ENCODE results near the gene DNAH8.

DNAH8 gene

DNA sequence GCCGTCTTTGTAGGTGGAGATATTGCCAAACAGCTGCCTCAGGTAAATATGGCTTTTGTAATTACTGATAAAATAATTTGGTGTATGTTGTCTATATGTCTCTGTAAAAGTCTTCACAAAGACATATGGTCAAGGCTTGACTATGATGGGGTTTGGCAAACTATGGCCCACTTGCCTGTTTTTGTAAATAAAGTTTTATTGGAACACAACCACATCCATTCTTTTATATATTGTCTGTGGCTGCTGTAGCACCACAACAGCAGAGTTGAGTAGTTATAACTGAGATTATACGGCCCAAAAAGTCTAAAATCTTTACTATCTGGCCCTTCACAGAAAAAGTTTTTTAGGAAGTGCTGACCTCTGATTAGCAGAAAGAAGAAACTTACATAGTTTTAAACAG, 133.6 kb downstream of the DNAH8 start:
- H3K27me3 ChIP-seq: no peaks in the 10 kb centered on the region
- no peak overlapping the region for H3K4me3 ChIP-seq
- H3K27ac ChIP-seq: no peak overlapping the region
- no peaks in the 10 kb centered on the region for H3K9me3 ChIP-seq
- no peak for TF ChIP-seq Cebpa-rat (IDR thresholded peaks at IDR 0.05)
- no peak overlapping the region for H3K4me2 ChIP-seq
- no peaks in the 10 kb centered on the region for H3K4me1 ChIP-seq
- H3K9ac ChIP-seq: no peak overlapping the region
- H4K20me1 ChIP-seq: no peaks in the 10 kb centered on the region
- H3K36me3 ChIP-seq: no peaks in the 10 kb centered on the region

DNA sequence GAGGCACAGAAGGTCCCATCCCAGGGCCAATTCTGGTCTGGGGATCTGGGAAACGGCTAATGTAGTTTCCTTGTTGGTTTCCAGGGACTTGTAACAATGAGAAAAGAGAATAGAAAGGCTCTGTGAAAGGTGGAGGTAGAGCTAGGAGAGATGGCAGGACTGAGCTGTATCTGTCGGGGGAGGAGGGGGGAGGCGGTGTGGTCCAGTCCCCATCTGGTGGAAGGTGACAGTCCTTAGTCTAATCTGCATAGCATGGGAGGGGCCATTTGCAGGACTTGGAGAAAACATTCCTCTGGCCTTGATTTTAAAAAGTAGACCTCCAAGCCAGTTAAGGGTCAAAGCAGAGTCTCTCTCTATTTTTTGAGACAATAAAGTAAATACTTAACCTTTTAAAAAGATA, 137.1 kb downstream of the DNAH8 start:
- no peaks in the 10 kb centered on the region for H3K27me3 ChIP-seq
- no peaks in the 10 kb centered on the region for H3K4me1 ChIP-seq
- H3K4me3 ChIP-seq: no peak overlapping the region
- H4K20me1 ChIP-seq: no peaks in the 10 kb centered on the region
- no peak for TF ChIP-seq Cebpa-rat (IDR thresholded peaks at IDR 0.05)
- no peak overlapping the region for H3K4me2 ChIP-seq
- no peak overlapping the region for H3K9ac ChIP-seq
- H3K27ac ChIP-seq: no peak overlapping the region
- H3K9me3 ChIP-seq: no peaks in the 10 kb centered on the region
- H3K36me3 ChIP-seq: no peaks in the 10 kb centered on the region

- no peak for TF ChIP-seq Cebpa-rat (IDR thresholded peaks at IDR 0.05)
- H3K27me3 ChIP-seq: no peaks in the 10 kb centered on the region
- H3K27ac ChIP-seq: no peak overlapping the region
- no peaks in the 10 kb centered on the region for H3K36me3 ChIP-seq
- H3K4me3 ChIP-seq: no peak overlapping the region
- H3K9ac ChIP-seq: no peak overlapping the region
- H3K9me3 ChIP-seq: no peaks in the 10 kb centered on the region
- H3K4me1 ChIP-seq: no peaks in the 10 kb centered on the region
- no peaks in the 10 kb centered on the region for H4K20me1 ChIP-seq
- no peak overlapping the region for H3K4me2 ChIP-seq
Measured at GRCh38 chr6:38853236-38853635, 138.1 kb downstream of the DNAH8 start.

DNA sequence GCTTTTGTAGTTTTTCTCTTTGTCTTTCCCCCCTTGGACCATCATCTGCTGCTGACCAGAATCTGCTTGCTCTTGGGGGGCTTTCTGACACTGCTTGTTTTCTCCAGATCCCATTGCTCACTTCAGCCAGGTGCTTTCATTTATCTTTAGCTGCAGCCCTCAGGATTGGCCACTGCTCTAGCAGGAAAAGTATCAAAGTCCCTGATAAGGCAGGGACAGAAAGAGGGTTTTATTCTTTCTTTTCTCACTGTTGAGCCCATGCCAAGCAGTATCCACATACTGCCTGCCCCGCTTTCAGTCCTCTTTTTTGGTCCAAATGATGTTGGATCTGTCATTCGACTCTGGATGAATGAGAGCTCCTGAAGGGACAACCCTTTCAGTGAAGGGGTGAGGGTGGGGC, 141.4 kb downstream of the DNAH8 start:
- H3K27me3 ChIP-seq: 0 out of 2 replicates have a peak, but pooled peaks cover 3% of the 10 kb centered on the region
- H3K9ac ChIP-seq: no peak overlapping the region
- H3K4me1 ChIP-seq: no peaks in the 10 kb centered on the region
- no peak overlapping the region for H3K4me2 ChIP-seq
- H3K9me3 ChIP-seq: no peaks in the 10 kb centered on the region
- H3K27ac ChIP-seq: no peak overlapping the region
- H3K36me3 ChIP-seq: no peaks in the 10 kb centered on the region
- no peak for TF ChIP-seq Cebpa-rat (IDR thresholded peaks at IDR 0.05)
- H3K4me3 ChIP-seq: no peak overlapping the region
- no peaks in the 10 kb centered on the region for H4K20me1 ChIP-seq

- Histone ChIP-seq H3K4me3 (no peak overlapping the region), H3K27me3 (0 out of 2 replicates have a peak, but pooled peaks cover 3% of the 10 kb centered on the region), H3K4me2 (no peak overlapping the region), H3K9me3 (no peaks in the 10 kb centered on the region), H4K20me1 (no peaks in the 10 kb centered on the region), H3K9ac (no peak overlapping the region), H3K36me3 (no peaks in the 10 kb centered on the region), H3K27ac (no peak overlapping the region), H3K4me1 (no peaks in the 10 kb centered on the region)
- TF ChIP-seq Cebpa-rat (IDR thresholded peaks at IDR 0.05): no peak
Measured at GRCh38 chr6:38857815-38858214, 142.7 kb downstream of the DNAH8 start.

DNA sequence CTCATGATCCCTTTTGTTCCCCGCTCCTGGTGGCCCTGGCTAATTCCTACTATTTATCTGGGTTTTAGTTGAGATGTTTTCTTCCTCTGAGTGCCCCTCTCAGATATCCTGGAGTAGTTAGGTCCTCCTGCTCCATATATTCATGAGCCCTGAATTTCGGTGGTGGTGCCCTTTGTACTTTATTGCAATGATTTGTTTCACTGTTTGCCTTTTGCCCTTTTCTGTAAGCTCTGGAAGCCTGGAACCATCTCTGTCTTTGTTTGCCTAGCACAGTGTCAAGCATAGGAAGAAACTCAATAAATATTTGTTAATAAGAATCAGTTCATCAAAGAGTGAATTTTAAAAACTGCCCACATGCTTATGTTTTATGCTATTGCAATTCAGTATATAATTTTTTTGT, 144.9 kb downstream of the DNAH8 start:
- no peaks in the 10 kb centered on the region for H4K20me1 ChIP-seq
- H3K36me3 ChIP-seq: no peaks in the 10 kb centered on the region
- no peaks in the 10 kb centered on the region for H3K4me1 ChIP-seq
- no peak overlapping the region for H3K9ac ChIP-seq
- H3K4me2 ChIP-seq: no peak overlapping the region
- H3K9me3 ChIP-seq: no peaks in the 10 kb centered on the region
- TF ChIP-seq Cebpa-rat (IDR thresholded peaks at IDR 0.05): no peak
- 0 out of 2 replicates have a peak, but pooled peaks cover 3% of the 10 kb centered on the region for H3K27me3 ChIP-seq
- no peak overlapping the region for H3K27ac ChIP-seq
- H3K4me3 ChIP-seq: no peak overlapping the region

- no peak overlapping the region for H3K9ac ChIP-seq
- H3K9me3 ChIP-seq: no peaks in the 10 kb centered on the region
- no peaks in the 10 kb centered on the region for H3K4me1 ChIP-seq
- no peaks in the 10 kb centered on the region for H3K36me3 ChIP-seq
- H3K27ac ChIP-seq: no peak overlapping the region
- H4K20me1 ChIP-seq: no peaks in the 10 kb centered on the region
- no peak overlapping the region for H3K4me2 ChIP-seq
- H3K4me3 ChIP-seq: no peak overlapping the region
- no peak for TF ChIP-seq Cebpa-rat (IDR thresholded peaks at IDR 0.05)
- H3K27me3 ChIP-seq: 0 out of 2 replicates have a peak, but pooled peaks cover 3% of the 10 kb centered on the region
Measured at GRCh38 chr6:38861926-38862401, 146.9 kb downstream of the DNAH8 start.

DNA sequence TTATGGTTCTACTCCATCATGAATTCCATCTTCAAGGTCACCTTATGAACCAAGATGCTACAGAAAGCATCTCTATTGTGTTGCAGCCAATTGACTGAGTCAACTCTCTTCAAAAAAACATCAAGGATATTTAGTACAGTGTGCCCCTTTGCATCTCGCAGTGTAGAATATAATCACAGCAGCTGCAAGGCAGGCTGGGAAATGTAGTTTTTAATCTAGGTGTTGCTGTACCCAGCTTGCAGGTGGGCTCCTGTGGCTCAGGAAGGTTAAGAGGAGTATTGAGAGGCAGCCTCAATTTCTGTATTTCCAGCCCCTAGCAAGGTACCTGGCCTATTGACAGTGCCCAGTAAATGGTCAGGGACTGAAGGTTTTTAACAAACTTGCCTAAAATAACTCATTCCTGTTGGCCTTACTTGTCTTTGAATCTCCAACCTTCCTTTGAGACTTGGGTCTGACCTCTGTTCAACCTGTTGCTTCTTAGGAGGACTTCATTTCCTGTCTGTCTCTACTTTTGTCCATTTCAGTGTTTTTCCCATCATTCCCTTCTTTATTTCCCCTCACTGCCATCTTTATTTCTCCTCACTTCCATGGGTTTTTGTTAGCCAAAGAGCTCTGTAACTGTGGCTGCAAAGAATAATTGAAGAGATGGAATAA, 150.5 kb downstream of the DNAH8 start:
- Histone ChIP-seq H3K9me3 (no peaks in the 10 kb centered on the region), H3K9ac (no peak overlapping the region), H3K4me3 (no peak overlapping the region), H3K36me3 (no peaks in the 10 kb centered on the region), H3K27me3 (no peaks in the 10 kb centered on the region), H3K27ac (no peak overlapping the region), H4K20me1 (no peaks in the 10 kb centered on the region), H3K4me1 (no peaks in the 10 kb centered on the region), H3K4me2 (no peak overlapping the region)
- TF ChIP-seq Cebpa-rat (IDR thresholded peaks at IDR 0.05): no peak

DNA sequence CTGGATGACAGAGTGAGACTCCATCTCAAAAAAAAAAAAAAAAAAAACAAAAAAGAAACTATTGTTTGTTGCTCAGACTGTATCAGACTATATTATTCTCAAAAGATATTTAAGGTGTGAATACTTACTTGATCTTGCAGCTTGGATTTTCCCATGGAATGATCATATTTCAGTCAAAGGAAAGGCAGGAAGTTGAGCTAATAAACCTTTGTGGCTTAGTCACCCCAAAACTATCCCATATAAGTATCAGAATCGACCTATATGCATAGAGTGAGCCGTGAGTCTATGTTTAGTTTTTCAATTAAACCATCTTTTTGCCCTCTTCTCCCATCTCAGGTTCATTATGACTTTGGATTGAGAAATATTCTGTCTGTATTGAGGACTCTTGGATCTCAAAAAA, 152.6 kb downstream of the DNAH8 start:
- Histone ChIP-seq H3K9ac (no peak overlapping the region), H3K9me3 (no peaks in the 10 kb centered on the region), H3K4me2 (no peak overlapping the region), H3K4me3 (no peak overlapping the region), H3K4me1 (peaks cover under 1% of the 10 kb centered on the region; the same call in 1 of the 2 replicates), H3K27ac (no peak overlapping the region), H3K27me3 (no peaks in the 10 kb centered on the region), H3K36me3 (no peaks in the 10 kb centered on the region), H4K20me1 (no peaks in the 10 kb centered on the region)
- no peak for TF ChIP-seq Cebpa-rat (IDR thresholded peaks at IDR 0.05)

GRCh38 chr6:38871741-38872568, 156.8 kb downstream of the DNAH8 start:
- no peak overlapping the region for H3K4me3 ChIP-seq
- H3K4me2 ChIP-seq: no peak overlapping the region
- H3K36me3 ChIP-seq: no peaks in the 10 kb centered on the region
- no peaks in the 10 kb centered on the region for H4K20me1 ChIP-seq
- H3K4me1 ChIP-seq: peaks cover 17% of the 10 kb centered on the region
- H3K27me3 ChIP-seq: no peaks in the 10 kb centered on the region
- H3K9me3 ChIP-seq: no peaks in the 10 kb centered on the region
- no peak overlapping the region for H3K27ac ChIP-seq
- H3K9ac ChIP-seq: no peak overlapping the region
- TF ChIP-seq Cebpa-rat (IDR thresholded peaks at IDR 0.05): no peak

Data from BLaER1 (cell line).